ENCODE measurements around the gene KCNMB2. TPM values are rescaled to one million over a fixed set of nuclear protein-coding genes. Genes with fewer than 3 reads are reported as not detected.

The KCNMB2 gene
- polyA plus RNA-seq, 1 experiment = not detected

GRCh38 chr3:178623666-178624255, 87.5 kb downstream of the KCNMB2 start:
- ChIA-PET CTCF (interaction anchor here (1.0 kb wide), 1 partner anchor 14 kb away, joined by 4 read pairs; no protein-coding TSS in a partner anchor), POLR2A (no interaction called here)
- no peaks in the 10 kb centered on the region for H3K36me3 ChIP-seq (ENCODE audit: control insufficient read depth, insufficient read depth, low read length)
- no peak for DNase-seq (ENCODE audit: low read depth)
- no peak overlapping the region for H3K4me3 ChIP-seq (ENCODE audit: low read depth, low read length)
- no peaks in the 10 kb centered on the region for H3K27me3 ChIP-seq (ENCODE audit: control insufficient read depth, insufficient read depth, low read length)
- no peak for TF ChIP-seq CTCF (IDR thresholded peaks at IDR 0.05; ENCODE audit: insufficient read depth, low read depth, low read length)

- TF ChIP-seq CTCF (IDR thresholded peaks at IDR 0.05; ENCODE audit: insufficient read depth, low read depth, low read length) = no peak
- Histone ChIP-seq H3K27me3 (ENCODE audit: control insufficient read depth, insufficient read depth, low read length) (no peaks in the 10 kb centered on the region), H3K4me3 (ENCODE audit: low read depth, low read length) (no peak overlapping the region), H3K36me3 (ENCODE audit: control insufficient read depth, insufficient read depth, low read length) (no peaks in the 10 kb centered on the region)
- ChIA-PET CTCF (no interaction called here), POLR2A (no interaction called here)
- DNase-seq (ENCODE audit: low read depth) = no peak
Measured at GRCh38 chr3:178624276-178624675, 88.0 kb downstream of the KCNMB2 start.

GRCh38 chr3:178625053-178625600, 88.9 kb downstream of the KCNMB2 start:
- no peaks in the 10 kb centered on the region for H3K36me3 ChIP-seq (ENCODE audit: control insufficient read depth, insufficient read depth, low read length)
- ChIA-PET CTCF (no interaction called here), POLR2A (no interaction called here)
- no peak overlapping the region for H3K4me3 ChIP-seq (ENCODE audit: low read depth, low read length)
- no peaks in the 10 kb centered on the region for H3K27me3 ChIP-seq (ENCODE audit: control insufficient read depth, insufficient read depth, low read length)
- no peak for DNase-seq (ENCODE audit: low read depth)
- no peak for TF ChIP-seq CTCF (IDR thresholded peaks at IDR 0.05; ENCODE audit: insufficient read depth, low read depth, low read length)

GRCh38 chr3:178628037-178628436, 91.8 kb downstream of the KCNMB2 start:
- no peak for DNase-seq (ENCODE audit: low read depth)
- no peaks in the 10 kb centered on the region for H3K27me3 ChIP-seq (ENCODE audit: control insufficient read depth, insufficient read depth, low read length)
- ChIA-PET POLR2A (no interaction called here), CTCF (no interaction called here)
- H3K4me3 ChIP-seq (ENCODE audit: low read depth, low read length) = no peak overlapping the region
- no peak for TF ChIP-seq CTCF (IDR thresholded peaks at IDR 0.05; ENCODE audit: insufficient read depth, low read depth, low read length)
- no peaks in the 10 kb centered on the region for H3K36me3 ChIP-seq (ENCODE audit: control insufficient read depth, insufficient read depth, low read length)

GRCh38 chr3:178629430-178630178, 93.4 kb downstream of the KCNMB2 start:
- no peak overlapping the region for H3K4me3 ChIP-seq (ENCODE audit: low read depth, low read length)
- no peaks in the 10 kb centered on the region for H3K36me3 ChIP-seq (ENCODE audit: control insufficient read depth, insufficient read depth, low read length)
- ChIA-PET POLR2A (no interaction called here), CTCF (no interaction called here)
- no peak for DNase-seq (ENCODE audit: low read depth)
- TF ChIP-seq CTCF (IDR thresholded peaks at IDR 0.05; ENCODE audit: insufficient read depth, low read depth, low read length) = no peak
- H3K27me3 ChIP-seq (ENCODE audit: control insufficient read depth, insufficient read depth, low read length) = no peaks in the 10 kb centered on the region
